H9 (cell line): ENCODE data around the gene ITPR1. TPM values are rescaled to one million over a fixed set of nuclear protein-coding genes. Genes with fewer than 3 reads are reported as not detected.

ENCODE experiments used
- DNase-seq: peaks from one replicate; pipeline ENCODE4 v3.0.0-alpha.2; 2017
- H2AFZ ChIP-seq: one replicate; pipeline ENCODE4 v1.6.1; 2013; ENCODE audit warnings: mild to moderate bottlenecking, low read length, control low read depth, moderate library complexity
- H2AK5ac ChIP-seq: 2 replicates; pipeline ENCODE4 v1.6.1; 2013; ENCODE audit warnings: low read length, control low read depth, mixed read lengths; ENCODE audit not compliant: insufficient read length
- H2BK120ac ChIP-seq: one replicate; pipeline ENCODE4 v1.6.1; 2013; ENCODE audit warnings: low read depth, mild to moderate bottlenecking, low read length, control low read depth, inconsistent platforms; ENCODE audit not compliant: poor library complexity, severe bottlenecking
- H2BK12ac ChIP-seq: 2 replicates; pipeline ENCODE4 v1.6.1; 2013; ENCODE audit warnings: low read length, control low read depth, mixed read lengths, low read depth; ENCODE audit not compliant: insufficient read length
- H2BK15ac ChIP-seq: 2 replicates; pipeline ENCODE4 v1.6.1; 2013; ENCODE audit warnings: low read depth, low read length, control low read depth
- H2BK20ac ChIP-seq: one replicate; pipeline ENCODE4 v1.6.1; 2013; ENCODE audit warnings: low read depth, mild to moderate bottlenecking, low read length, control low read depth, inconsistent platforms; ENCODE audit not compliant: poor library complexity, severe bottlenecking
- H2BK5ac ChIP-seq: 2 replicates; pipeline ENCODE4 v1.6.1; 2013; ENCODE audit warnings: low read length, control low read depth, mixed read lengths; ENCODE audit not compliant: insufficient read length
- H3K14ac ChIP-seq: 2 replicates; pipeline ENCODE4 v1.6.1; 2013; ENCODE audit warnings: low read length, control low read depth; ENCODE audit not compliant: insufficient read depth
- H3K18ac ChIP-seq: 2 replicates; pipeline ENCODE4 v1.6.1; 2013; ENCODE audit warnings: low read depth, mild to moderate bottlenecking, mixed read lengths, low read length, control low read depth; ENCODE audit not compliant: insufficient read length
- H3K23ac ChIP-seq: 2 replicates; pipeline ENCODE4 v1.6.1; 2013; ENCODE audit warnings: low read length, control low read depth, mixed read lengths, low read depth; ENCODE audit not compliant: insufficient read length
- H3K23me2 ChIP-seq: 2 replicates; pipeline ENCODE4 v1.6.1; 2013; ENCODE audit warnings: low read depth, mild to moderate bottlenecking, mixed read lengths, low read length, control low read depth; ENCODE audit not compliant: insufficient read length, poor library complexity, severe bottlenecking
- H3K27ac ChIP-seq: 2 replicates; pipeline ENCODE4 v1.5.1; 2013; ENCODE audit warnings: low read length, control low read depth, mixed read lengths, low read depth; ENCODE audit not compliant: insufficient read length
- H3K27me3 ChIP-seq: 2 replicates; pipeline ENCODE4 v1.6.1; 2013; ENCODE audit warnings: low read length, control low read depth, inconsistent platforms; ENCODE audit not compliant: insufficient read depth
- H3K4ac ChIP-seq: 2 replicates; pipeline ENCODE4 v1.6.1; 2013; ENCODE audit warnings: low read depth, mild to moderate bottlenecking, control low read depth, inconsistent platforms, low read length, moderate library complexity
- H3K4me1 ChIP-seq: 2 replicates; pipeline ENCODE4 v1.6.1; 2013; ENCODE audit warnings: low read length, control low read depth, inconsistent platforms; ENCODE audit not compliant: insufficient read depth
- H3K4me2 ChIP-seq: 2 replicates; pipeline ENCODE4 v1.6.1; 2013; ENCODE audit warnings: low read length, control low read depth, mixed read lengths; ENCODE audit not compliant: insufficient read length, insufficient read depth
- H3K56ac ChIP-seq: 2 replicates; pipeline ENCODE4 v1.6.1; 2013; ENCODE audit warnings: low read depth, mild to moderate bottlenecking, mixed read lengths, low read length, control low read depth; ENCODE audit not compliant: insufficient read length
- H3K79me1 ChIP-seq: 2 replicates; pipeline ENCODE4 v1.6.1; 2013; ENCODE audit warnings: low read depth, mild to moderate bottlenecking, moderate library complexity, low read length, control low read depth, inconsistent platforms; ENCODE audit not compliant: insufficient read depth, poor library complexity, severe bottlenecking
- H3K79me2 ChIP-seq: 2 replicates; pipeline ENCODE4 v1.6.1; 2013; ENCODE audit warnings: low read length, control low read depth, inconsistent platforms; ENCODE audit not compliant: insufficient read depth
- H3K9ac ChIP-seq: 2 replicates; pipeline ENCODE4 v1.6.1; 2013; ENCODE audit warnings: low read length, control low read depth, mixed read lengths; ENCODE audit not compliant: insufficient read length; ENCODE audit errors: extremely low read depth
- H3K9me3 ChIP-seq: one replicate; pipeline ENCODE4 v1.6.1; 2013; ENCODE audit warnings: low read depth, low read length, inconsistent platforms; ENCODE audit not compliant: control insufficient read depth
- H3T11ph ChIP-seq: one replicate; pipeline ENCODE4 v1.6.1; 2013; ENCODE audit warnings: mild to moderate bottlenecking, low read length, control low read depth, inconsistent platforms
- H4K20me1 ChIP-seq: one replicate; pipeline ENCODE4 v1.6.1; 2013; ENCODE audit not compliant: control insufficient read depth, insufficient read length, insufficient read depth
- H4K5ac ChIP-seq: 2 replicates; pipeline ENCODE4 v1.6.1; 2013; ENCODE audit warnings: low read depth, mild to moderate bottlenecking, mixed read lengths, low read length, control low read depth; ENCODE audit not compliant: insufficient read length
- H4K8ac ChIP-seq: replicated peaks from 2 replicates; pipeline ENCODE4 v1.6.1; 2013; ENCODE audit warnings: low read length, control low read depth, mixed read lengths, low read depth; ENCODE audit not compliant: insufficient read length
- H4K91ac ChIP-seq: 2 replicates; pipeline ENCODE4 v1.6.1; 2013; ENCODE audit warnings: low read depth, mild to moderate bottlenecking, moderate library complexity, mixed read lengths, low read length, control low read depth; ENCODE audit not compliant: insufficient read length
- H3K27ac Mint-ChIP-seq, 3 experiments: 2 replicates in 2 of 3; 3 replicates in 1 of 3; pipeline ENCODE4 v1.8.0; 2020 to 2021; ENCODE audit warnings: mixed read lengths in 3 of 3, mild to moderate bottlenecking in 1 of 3, moderate library complexity in 1 of 3
- H3K27me3 Mint-ChIP-seq: 2 replicates; pipeline ENCODE4 v1.8.0; 2021; ENCODE audit warnings: low read depth, mild to moderate bottlenecking, moderate library complexity, mixed read lengths
- H3K36me3 Mint-ChIP-seq, 3 experiments: 2 replicates in 2 of 3; 3 replicates in 1 of 3; pipeline ENCODE4 v1.8.0; 2020 to 2021; ENCODE audit warnings: low read depth in 3 of 3, mixed read lengths in 3 of 3; ENCODE audit not compliant: insufficient read depth in 1 of 3
- H3K4me1 Mint-ChIP-seq, 2 experiments: 2 replicates each; pipeline ENCODE4 v1.8.0; 2020; ENCODE audit warnings: mixed read lengths in 2 of 2
- H3K4me3 Mint-ChIP-seq, 2 experiments: 2 replicates in 1 of 2; 3 replicates in 1 of 2; pipeline ENCODE4 v1.8.0; 2020 to 2021; ENCODE audit warnings: mild to moderate bottlenecking in 2 of 2, mixed read lengths in 2 of 2, moderate library complexity in 1 of 2
- H3K9me3 Mint-ChIP-seq, 2 experiments: 2 replicates in 1 of 2; 3 replicates in 1 of 2; pipeline ENCODE4 v1.8.0; 2020; ENCODE audit warnings: mild to moderate bottlenecking in 2 of 2, mixed read lengths in 2 of 2, moderate library complexity in 1 of 2
- WGBS: extraction: QIAGEN DNeasy Blood & Tissue Kit; methylation state at CpG from one replicate; pipeline ENCODE4 v1.1.7; 2013; ENCODE audit warnings: missing lambda C conversion rate, low lambda C conversion rate, mixed read lengths; ENCODE audit not compliant: insufficient read length; ENCODE audit errors: extremely low coverage; 5-methylcytosine and 5-hydroxymethylcytosine counted together
- total RNA-seq: library from RNA; stranded (reverse); gene quantifications from 2 replicates; pipeline ENCODE4 v1.2.1, GENCODE V29; 2021
- TF ChIP-seq, protein P1 (sequence below): fragments of 200-600 bp; sonication (generic); conservative IDR thresholded peaks from 3 replicates; pipeline ENCODE4 v1.8.0; 2021; ENCODE audit warnings: antibody characterized with exemption, mild to moderate bottlenecking

Gene ITPR1
- total RNA-seq, 1 experiment from 2014 or later: 4.2 TPM

DNA sequence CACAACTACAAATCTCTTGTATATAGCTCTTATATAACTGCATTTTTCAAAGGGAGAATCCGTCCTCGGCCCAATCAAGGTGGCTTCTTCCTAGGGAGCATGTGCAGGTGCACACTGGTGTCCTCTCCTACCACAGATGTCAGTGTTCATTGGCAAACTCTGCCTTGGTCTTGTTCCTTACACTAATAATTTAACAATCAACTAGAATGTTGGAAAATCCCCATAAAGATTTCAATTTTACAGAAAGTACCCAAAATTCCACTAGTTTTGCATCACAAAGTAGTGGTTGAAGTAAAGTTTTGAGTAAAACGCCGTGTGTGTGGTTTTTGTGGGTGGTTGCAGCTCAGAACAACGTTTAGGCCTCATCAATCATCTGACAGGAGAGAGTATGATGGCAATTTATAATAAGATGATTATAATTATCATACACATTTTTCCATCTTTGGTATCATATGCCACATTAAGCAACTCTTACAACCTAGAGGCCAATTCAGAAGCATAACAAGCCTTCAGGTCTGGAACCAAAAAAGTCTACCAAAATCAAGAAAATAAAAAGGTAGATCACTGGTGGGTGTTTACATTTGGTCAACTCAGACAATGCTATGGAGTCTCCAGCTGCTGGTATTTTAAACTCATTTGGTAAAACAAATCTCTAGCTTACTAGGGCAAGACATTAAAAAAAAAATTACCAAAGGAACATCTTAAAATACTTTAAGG, 357.2 kb downstream of the ITPR1 start:
- DNase-seq: no peak
- Mint-ChIP-seq H3K9me3 (no peaks in the 10 kb centered on the region), H3K27ac (no peak overlapping the region), H3K4me3 (no peak overlapping the region), H3K27me3 (no peaks in the 10 kb centered on the region; the same call in 1 of the 2 replicates), H3K4me1 (peaks cover 3 to 6% of the 10 kb centered on the region in 2 experiments; a peak in 2 of 4 replicates), H3K36me3 (no peaks in the 10 kb centered on the region)
- Histone ChIP-seq H2BK15ac (no peak overlapping the region), H2BK12ac (no peak overlapping the region), H3K9ac (no peak overlapping the region), H4K91ac (no peak overlapping the region), H3K56ac (no peak overlapping the region), H3K79me1 (no peaks in the 10 kb centered on the region), H2AFZ (no peak overlapping the region), H2AK5ac (no peak overlapping the region), H2BK120ac (no peak overlapping the region), H2BK20ac (no peak overlapping the region), H3K23ac (no peak overlapping the region), H3K4me2 (no peak overlapping the region), H3K4me1 (no peaks in the 10 kb centered on the region), H3K14ac (no peak overlapping the region), H3K18ac (no peak overlapping the region), H3K27ac (no peak overlapping the region), H3K27me3 (no peaks in the 10 kb centered on the region), H3K9me3 (no peaks in the 10 kb centered on the region), H3T11ph (no peak overlapping the region), H3K79me2 (no peaks in the 10 kb centered on the region), H4K20me1 (no peaks in the 10 kb centered on the region), H4K5ac (no peak overlapping the region), H2BK5ac (no peak overlapping the region), H3K23me2 (no peaks in the 10 kb centered on the region), H3K4ac (no peak overlapping the region), H4K8ac (no peak overlapping the region)
- no CpG with 5 or more reads among the region's 5 CpGs for WGBS
- TF ChIP-seq, protein P1, sequence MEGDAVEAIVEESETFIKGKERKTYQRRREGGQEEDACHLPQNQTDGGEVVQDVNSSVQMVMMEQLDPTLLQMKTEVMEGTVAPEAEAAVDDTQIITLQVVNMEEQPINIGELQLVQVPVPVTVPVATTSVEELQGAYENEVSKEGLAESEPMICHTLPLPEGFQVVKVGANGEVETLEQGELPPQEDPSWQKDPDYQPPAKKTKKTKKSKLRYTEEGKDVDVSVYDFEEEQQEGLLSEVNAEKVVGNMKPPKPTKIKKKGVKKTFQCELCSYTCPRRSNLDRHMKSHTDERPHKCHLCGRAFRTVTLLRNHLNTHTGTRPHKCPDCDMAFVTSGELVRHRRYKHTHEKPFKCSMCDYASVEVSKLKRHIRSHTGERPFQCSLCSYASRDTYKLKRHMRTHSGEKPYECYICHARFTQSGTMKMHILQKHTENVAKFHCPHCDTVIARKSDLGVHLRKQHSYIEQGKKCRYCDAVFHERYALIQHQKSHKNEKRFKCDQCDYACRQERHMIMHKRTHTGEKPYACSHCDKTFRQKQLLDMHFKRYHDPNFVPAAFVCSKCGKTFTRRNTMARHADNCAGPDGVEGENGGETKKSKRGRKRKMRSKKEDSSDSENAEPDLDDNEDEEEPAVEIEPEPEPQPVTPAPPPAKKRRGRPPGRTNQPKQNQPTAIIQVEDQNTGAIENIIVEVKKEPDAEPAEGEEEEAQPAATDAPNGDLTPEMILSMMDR: no peak
